WI38 (cell line): Measurements from ENCODE around the gene C1orf232.

ENCODE experiments used
- H3K4me3 ChIP-seq: 2 replicates; pipeline ENCODE4 v1.5.1; 2011; ENCODE audit warnings: low read depth, mild to moderate bottlenecking, control low read depth, low read length
- CTCF ChIP-seq: IDR thresholded peaks from 2 replicates; pipeline ENCODE4 v1.5.1; 2012; ENCODE audit warnings: low read depth, mild to moderate bottlenecking, control low read depth, low read length

C1orf232 gene

GRCh38 chr1:26129778-26130177 is 39.0 kb downstream of the C1orf232 start:
- H3K4me3 ChIP-seq = no peak overlapping the region
- TF ChIP-seq CTCF = no peak

- H3K4me3 ChIP-seq = no peak overlapping the region
- TF ChIP-seq CTCF = no peak
These were observed 41.3 kb downstream of the C1orf232 start for GRCh38 chr1:26127235-26128163.

GRCh38 chr1:26126321-26127084 is 42.3 kb downstream of the C1orf232 start:
- no peak for TF ChIP-seq CTCF
- H3K4me3 ChIP-seq = no peak overlapping the region

- no peak overlapping the region for H3K4me3 ChIP-seq
These were observed 42.8 kb downstream of the C1orf232 start for GRCh38 chr1:26125946-26126320.

GRCh38 chr1:26125382-26125781 is 43.4 kb downstream of the C1orf232 start:
- H3K4me3 ChIP-seq = no peak overlapping the region
- no peak for TF ChIP-seq CTCF

More at GRCh38 chr1:26125946-26126320, 42.8 kb downstream of the C1orf232 start:
- TF ChIP-seq CTCF = no peak

- no peak overlapping the region for H3K4me3 ChIP-seq
- no peak for TF ChIP-seq CTCF
These were observed 44.1 kb downstream of the C1orf232 start for GRCh38 chr1:26124418-26125331.
